ENCODE data around the gene UBP1.

UBP1 gene

GRCh38 chr3:33377931-33378330, 62.3 kb downstream of the UBP1 start:
- Histone ChIP-seq H3K27ac (ENCODE audit: insufficient read depth, low read length, poor library complexity, severe bottlenecking) (no peak overlapping the region), H3K9me3 (ENCODE audit: control insufficient read depth, low read length) (no peaks in the 10 kb centered on the region)

GRCh38 chr3:33377489-33377888, 62.7 kb downstream of the UBP1 start:
- H3K27me3 ChIP-seq (replicated peaks; ENCODE audit: control insufficient read depth, insufficient read depth, low read length, poor library complexity, severe bottlenecking): no peaks in the 10 kb centered on the region
- H3K36me3 ChIP-seq (ENCODE audit: control insufficient read depth, insufficient read depth, low read length): no peaks in the 10 kb centered on the region
- H3K9me3 ChIP-seq (ENCODE audit: control insufficient read depth, low read length): no peaks in the 10 kb centered on the region
- no peaks in the 10 kb centered on the region for H3K4me1 ChIP-seq (ENCODE audit: control insufficient read depth, insufficient read depth, low read length, poor library complexity, severe bottlenecking)
- no peak for DNase-seq
- no peak overlapping the region for H3K4me3 ChIP-seq (ENCODE audit: insufficient read depth, low read depth, low read length, poor library complexity, severe bottlenecking)
- no peak overlapping the region for H3K27ac ChIP-seq (ENCODE audit: insufficient read depth, low read length, poor library complexity, severe bottlenecking)

More at GRCh38 chr3:33377931-33378330, 62.3 kb downstream of the UBP1 start:
- H3K4me1 ChIP-seq (ENCODE audit: control insufficient read depth, insufficient read depth, low read length, poor library complexity, severe bottlenecking): no peaks in the 10 kb centered on the region
- no peak for DNase-seq
- no peaks in the 10 kb centered on the region for H3K27me3 ChIP-seq (replicated peaks; ENCODE audit: control insufficient read depth, insufficient read depth, low read length, poor library complexity, severe bottlenecking)
- no peak overlapping the region for H3K4me3 ChIP-seq (ENCODE audit: insufficient read depth, low read depth, low read length, poor library complexity, severe bottlenecking)
- H3K36me3 ChIP-seq (ENCODE audit: control insufficient read depth, insufficient read depth, low read length): no peaks in the 10 kb centered on the region

- no peaks in the 10 kb centered on the region for H3K4me1 ChIP-seq (ENCODE audit: control insufficient read depth, insufficient read depth, low read length, poor library complexity, severe bottlenecking)
- no peaks in the 10 kb centered on the region for H3K36me3 ChIP-seq (ENCODE audit: control insufficient read depth, insufficient read depth, low read length)
- H3K27me3 ChIP-seq (replicated peaks; ENCODE audit: control insufficient read depth, insufficient read depth, low read length, poor library complexity, severe bottlenecking): no peaks in the 10 kb centered on the region
- H3K9me3 ChIP-seq (ENCODE audit: control insufficient read depth, low read length): no peaks in the 10 kb centered on the region
- DNase-seq: no peak
- H3K4me3 ChIP-seq (ENCODE audit: insufficient read depth, low read depth, low read length, poor library complexity, severe bottlenecking): no peak overlapping the region
- no peak overlapping the region for H3K27ac ChIP-seq (ENCODE audit: insufficient read depth, low read length, poor library complexity, severe bottlenecking)
Observed at GRCh38 chr3:33373082-33373437, 67.1 kb downstream of the UBP1 start.

- no peak overlapping the region for H3K4me3 ChIP-seq (ENCODE audit: insufficient read depth, low read depth, low read length, poor library complexity, severe bottlenecking)
- peak in 1 of 3 donors; percentile 23 for DNase-seq
- no peaks in the 10 kb centered on the region for H3K9me3 ChIP-seq (ENCODE audit: control insufficient read depth, low read length)
- H3K27ac ChIP-seq (ENCODE audit: insufficient read depth, low read length, poor library complexity, severe bottlenecking): no peak overlapping the region
- no peaks in the 10 kb centered on the region for H3K27me3 ChIP-seq (replicated peaks; ENCODE audit: control insufficient read depth, insufficient read depth, low read length, poor library complexity, severe bottlenecking)
- H3K36me3 ChIP-seq (ENCODE audit: control insufficient read depth, insufficient read depth, low read length): no peaks in the 10 kb centered on the region
- no peaks in the 10 kb centered on the region for H3K4me1 ChIP-seq (ENCODE audit: control insufficient read depth, insufficient read depth, low read length, poor library complexity, severe bottlenecking)
Observed at GRCh38 chr3:33372218-33373081, 67.8 kb downstream of the UBP1 start.

GRCh38 chr3:33364531-33365128, 75.6 kb downstream of the UBP1 start:
- no peaks in the 10 kb centered on the region for H3K36me3 ChIP-seq (ENCODE audit: control insufficient read depth, insufficient read depth, low read length)
- DNase-seq: no peak

GRCh38 chr3:33364060-33364459, 76.1 kb downstream of the UBP1 start:
- Histone ChIP-seq H3K4me3 (ENCODE audit: insufficient read depth, low read depth, low read length, poor library complexity, severe bottlenecking) (no peak overlapping the region), H3K27me3 (replicated peaks; ENCODE audit: control insufficient read depth, insufficient read depth, low read length, poor library complexity, severe bottlenecking) (no peaks in the 10 kb centered on the region), H3K36me3 (ENCODE audit: control insufficient read depth, insufficient read depth, low read length) (no peaks in the 10 kb centered on the region), H3K27ac (ENCODE audit: insufficient read depth, low read length, poor library complexity, severe bottlenecking) (no peak overlapping the region), H3K9me3 (ENCODE audit: control insufficient read depth, low read length) (no peaks in the 10 kb centered on the region), H3K4me1 (ENCODE audit: control insufficient read depth, insufficient read depth, low read length, poor library complexity, severe bottlenecking) (no peaks in the 10 kb centered on the region)
- DNase-seq: no peak

More at GRCh38 chr3:33364531-33365128, 75.6 kb downstream of the UBP1 start:
- Histone ChIP-seq H3K9me3 (ENCODE audit: control insufficient read depth, low read length) (no peaks in the 10 kb centered on the region), H3K27ac (ENCODE audit: insufficient read depth, low read length, poor library complexity, severe bottlenecking) (no peak overlapping the region), H3K27me3 (replicated peaks; ENCODE audit: control insufficient read depth, insufficient read depth, low read length, poor library complexity, severe bottlenecking) (no peaks in the 10 kb centered on the region), H3K4me3 (ENCODE audit: insufficient read depth, low read depth, low read length, poor library complexity, severe bottlenecking) (no peak overlapping the region), H3K4me1 (ENCODE audit: control insufficient read depth, insufficient read depth, low read length, poor library complexity, severe bottlenecking) (no peaks in the 10 kb centered on the region)

- Histone ChIP-seq H3K27ac (ENCODE audit: insufficient read depth, low read length, poor library complexity, severe bottlenecking) (no peak overlapping the region), H3K36me3 (ENCODE audit: control insufficient read depth, insufficient read depth, low read length) (no peaks in the 10 kb centered on the region), H3K4me3 (ENCODE audit: insufficient read depth, low read depth, low read length, poor library complexity, severe bottlenecking) (no peak overlapping the region), H3K27me3 (replicated peaks; ENCODE audit: control insufficient read depth, insufficient read depth, low read length, poor library complexity, severe bottlenecking) (no peaks in the 10 kb centered on the region), H3K9me3 (ENCODE audit: control insufficient read depth, low read length) (no peaks in the 10 kb centered on the region), H3K4me1 (ENCODE audit: control insufficient read depth, insufficient read depth, low read length, poor library complexity, severe bottlenecking) (no peaks in the 10 kb centered on the region)
- DNase-seq: no peak
Observed at GRCh38 chr3:33363113-33363800, 76.9 kb downstream of the UBP1 start.

- Histone ChIP-seq H3K27ac (ENCODE audit: insufficient read depth, low read length, poor library complexity, severe bottlenecking) (no peak overlapping the region), H3K4me1 (ENCODE audit: control insufficient read depth, insufficient read depth, low read length, poor library complexity, severe bottlenecking) (no peaks in the 10 kb centered on the region), H3K27me3 (replicated peaks; ENCODE audit: control insufficient read depth, insufficient read depth, low read length, poor library complexity, severe bottlenecking) (no peaks in the 10 kb centered on the region), H3K9me3 (ENCODE audit: control insufficient read depth, low read length) (no peaks in the 10 kb centered on the region), H3K36me3 (ENCODE audit: control insufficient read depth, insufficient read depth, low read length) (no peaks in the 10 kb centered on the region), H3K4me3 (ENCODE audit: insufficient read depth, low read depth, low read length, poor library complexity, severe bottlenecking) (no peak overlapping the region)
- DNase-seq: no peak
Observed at GRCh38 chr3:33360136-33360825, 79.9 kb downstream of the UBP1 start.

GRCh38 chr3:33358172-33358781, 81.9 kb downstream of the UBP1 start:
- Histone ChIP-seq H3K4me3 (ENCODE audit: insufficient read depth, low read depth, low read length, poor library complexity, severe bottlenecking) (no peak overlapping the region), H3K27me3 (replicated peaks; ENCODE audit: control insufficient read depth, insufficient read depth, low read length, poor library complexity, severe bottlenecking) (no peaks in the 10 kb centered on the region), H3K36me3 (ENCODE audit: control insufficient read depth, insufficient read depth, low read length) (no peaks in the 10 kb centered on the region), H3K9me3 (ENCODE audit: control insufficient read depth, low read length) (no peaks in the 10 kb centered on the region), H3K27ac (ENCODE audit: insufficient read depth, low read length, poor library complexity, severe bottlenecking) (no peak overlapping the region), H3K4me1 (ENCODE audit: control insufficient read depth, insufficient read depth, low read length, poor library complexity, severe bottlenecking) (no peaks in the 10 kb centered on the region)
- no peak for DNase-seq
